Medulla oblongata (tissue), 1 donor: ENCODE results near the gene KLHL3.
"Not testable (repeated sequence)": the region's sequence is repeated elsewhere in the genome, so short reads cannot be mapped to it uniquely, and the experiment has no call there.

ENCODE experiments used
- DNase-seq: peaks from one replicate; pipeline ENCODE4 v3.0.0-alpha.2; 2015; ENCODE audit errors: extremely low spot score

The KLHL3 gene

GRCh38 chr5:137667341-137667740 is 68.5 kb downstream of the KLHL3 start:
- no peak for DNase-seq

DNA sequence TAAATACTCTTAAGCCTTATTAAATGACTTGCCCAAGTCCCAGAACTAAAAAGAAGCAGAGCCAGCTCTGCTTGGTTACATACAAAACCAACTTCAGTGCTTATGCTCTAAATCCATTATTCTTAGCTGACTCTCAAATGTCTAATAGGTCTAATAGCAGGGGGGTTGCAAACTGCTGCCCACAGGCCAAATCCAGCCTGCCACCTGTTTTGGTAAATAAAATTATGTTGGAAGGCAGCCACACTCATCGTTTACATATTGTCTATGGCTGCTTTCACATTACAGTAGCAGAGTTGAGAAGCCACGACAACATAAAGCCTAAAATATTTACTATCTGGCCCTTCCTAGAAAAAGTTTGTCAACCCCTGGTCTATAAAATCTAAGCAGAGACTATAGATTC is 69.0 kb downstream of the KLHL3 start:
- DNase-seq, result no peak

DNA sequence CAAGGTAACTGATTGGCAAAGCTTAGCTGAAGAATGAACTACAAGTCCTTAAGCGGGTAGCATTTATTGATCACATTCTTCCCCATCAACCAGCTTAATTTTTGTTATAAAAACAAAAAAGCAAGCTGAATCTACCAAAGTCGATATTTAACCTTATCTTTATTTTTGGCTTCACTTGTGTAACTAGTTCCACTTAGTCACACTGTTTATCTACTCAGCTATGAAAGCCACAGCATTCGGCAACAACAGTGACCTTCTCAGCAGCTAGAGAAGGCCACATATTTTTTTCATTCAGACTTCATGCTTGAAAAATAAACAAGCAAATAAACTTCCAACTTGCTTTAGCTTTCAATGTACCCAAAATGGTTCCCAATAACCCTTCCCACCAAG is 69.4 kb downstream of the KLHL3 start:
- DNase-seq, result no peak

DNA sequence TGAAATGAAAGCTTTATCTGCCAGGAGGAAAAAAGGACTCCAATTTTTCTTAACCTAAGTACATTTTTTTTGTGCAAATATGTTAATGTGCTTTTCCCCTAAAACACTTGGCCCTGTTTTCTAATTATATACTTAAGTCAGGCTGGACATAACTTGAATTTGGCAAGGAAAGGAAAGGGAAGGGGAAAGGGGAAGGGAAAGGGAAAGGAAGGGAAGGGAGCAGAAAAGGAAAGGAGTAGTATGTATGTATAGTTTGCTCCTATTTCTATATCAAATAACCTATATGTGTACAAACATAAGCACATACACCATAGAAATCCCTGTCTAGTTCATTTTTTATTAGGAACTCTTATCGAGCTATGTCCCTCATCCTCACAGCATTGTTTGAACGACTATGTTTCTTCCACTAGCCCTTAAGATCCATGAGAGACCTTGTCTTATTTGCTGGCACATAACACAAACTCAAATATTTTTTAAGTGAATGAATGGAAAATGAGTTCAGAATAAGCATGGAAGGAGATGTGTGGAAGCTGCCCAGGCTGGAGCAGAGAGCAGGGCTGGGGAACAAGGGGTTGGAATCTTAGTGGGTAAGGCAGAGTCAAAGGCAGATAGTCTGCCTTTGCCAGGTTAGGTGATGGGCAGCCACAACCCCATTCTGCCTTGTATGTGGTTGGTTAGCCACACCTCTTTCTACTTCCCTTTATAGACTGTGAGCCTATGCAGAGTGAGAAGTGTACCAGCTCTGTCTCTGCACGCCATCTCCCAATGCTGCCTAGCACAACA is 70.0 kb downstream of the KLHL3 start:
- no peak for DNase-seq

GRCh38 chr5:137660349-137660817 is 75.5 kb downstream of the KLHL3 start:
- DNase-seq, result peak; percentile 80

- DNase-seq, result no peak
Observed at GRCh38 chr5:137659209-137659608, 76.7 kb downstream of the KLHL3 start.

DNA sequence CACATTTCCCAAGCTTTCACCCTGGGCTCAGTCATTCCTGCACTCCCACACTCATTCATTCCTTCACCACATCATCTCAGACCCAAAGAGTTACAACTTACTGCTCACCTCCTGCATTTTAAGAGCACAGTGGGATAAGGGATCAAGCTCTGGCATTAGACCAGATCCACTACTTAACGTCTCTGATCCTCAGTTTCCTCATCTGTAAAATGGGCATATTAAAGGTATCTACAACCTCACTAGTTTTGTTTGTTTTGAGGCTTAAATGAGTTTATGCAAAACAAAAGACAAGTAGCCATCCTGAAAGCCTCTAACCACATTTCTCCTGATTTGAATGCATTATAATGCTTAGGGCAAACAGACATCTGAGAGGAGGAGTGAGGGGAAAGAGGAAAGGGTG is 77.6 kb downstream of the KLHL3 start:
- no peak for DNase-seq

DNA sequence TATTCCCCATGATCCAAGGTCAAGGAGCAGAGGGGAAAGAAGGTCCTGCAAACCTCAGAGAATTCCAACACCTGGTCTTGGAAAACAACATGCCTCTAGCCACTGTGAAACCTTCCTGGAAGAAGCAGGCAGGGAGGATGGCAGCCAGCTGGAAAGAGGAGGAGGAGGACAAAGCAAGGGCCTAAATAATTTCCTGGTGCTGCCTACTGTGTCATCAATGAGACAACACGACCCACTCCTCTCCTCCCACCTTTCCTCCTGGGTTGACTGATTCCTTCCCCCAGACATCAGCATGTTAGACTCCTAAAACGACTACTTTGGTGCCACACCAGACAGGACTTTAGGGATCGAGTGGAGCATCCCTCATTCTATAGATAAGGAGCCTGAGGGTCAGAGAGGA is 78.8 kb downstream of the KLHL3 start:
- no peak for DNase-seq

- DNase-seq, result no peak
Observed at GRCh38 chr5:137656558-137656957, 79.3 kb downstream of the KLHL3 start.

GRCh38 chr5:137651022-137651421 is 84.9 kb downstream of the KLHL3 start:
- DNase-seq, result no peak

DNA sequence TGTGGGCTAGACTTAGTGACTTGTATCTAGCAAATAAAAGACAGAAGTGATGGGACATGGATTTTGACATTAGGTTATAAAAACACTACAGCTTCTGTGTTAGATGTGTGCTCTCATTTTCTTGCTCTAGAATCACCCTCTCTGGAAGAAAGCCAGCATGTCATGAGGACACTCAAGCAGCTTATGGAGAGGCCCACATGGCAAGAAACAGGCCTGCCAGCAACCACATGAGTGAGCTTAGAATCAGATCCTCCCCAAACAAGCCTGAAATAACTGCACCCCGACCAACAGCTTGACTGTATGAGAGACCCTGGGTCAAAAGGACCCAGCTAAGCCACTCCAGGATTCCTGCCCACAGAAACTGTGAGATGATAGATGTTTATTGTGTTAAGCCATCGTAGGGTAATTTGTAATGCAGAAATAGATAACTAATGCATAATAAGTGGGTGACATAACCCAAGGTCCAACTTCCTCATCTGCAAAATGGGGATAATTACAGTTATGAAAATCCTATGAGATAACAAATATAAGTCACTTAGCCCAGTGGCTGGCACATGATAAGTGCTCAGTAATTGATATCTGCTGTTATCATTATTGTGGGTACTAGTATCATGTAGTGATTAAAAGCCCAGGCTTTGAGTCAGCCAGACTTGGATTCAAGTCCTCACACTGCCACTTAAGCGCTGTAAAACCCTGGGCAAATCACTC is 86.5 kb downstream of the KLHL3 start:
- DNase-seq, result peak; percentile 70

DNA sequence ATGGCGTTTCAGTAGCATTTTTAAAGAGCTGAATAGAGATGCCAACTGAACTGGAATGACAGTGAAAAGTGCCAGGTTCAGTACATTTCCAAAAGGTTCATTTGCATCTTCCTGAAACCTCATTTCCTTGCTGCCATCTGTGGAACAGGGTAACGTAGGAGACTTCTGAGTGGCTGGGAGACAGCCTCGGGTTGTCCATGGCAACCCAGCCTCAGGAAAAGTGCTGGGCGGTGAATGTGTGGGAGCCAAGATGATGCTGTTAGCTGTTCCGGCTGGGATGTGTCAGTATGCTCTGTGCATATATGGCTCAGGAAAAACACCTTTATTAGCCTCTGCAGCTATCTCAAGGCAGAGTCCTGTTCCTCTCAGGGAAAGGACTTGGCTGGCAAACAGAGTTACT is 87.5 kb downstream of the KLHL3 start:
- DNase-seq, result peak; percentile 59

DNA sequence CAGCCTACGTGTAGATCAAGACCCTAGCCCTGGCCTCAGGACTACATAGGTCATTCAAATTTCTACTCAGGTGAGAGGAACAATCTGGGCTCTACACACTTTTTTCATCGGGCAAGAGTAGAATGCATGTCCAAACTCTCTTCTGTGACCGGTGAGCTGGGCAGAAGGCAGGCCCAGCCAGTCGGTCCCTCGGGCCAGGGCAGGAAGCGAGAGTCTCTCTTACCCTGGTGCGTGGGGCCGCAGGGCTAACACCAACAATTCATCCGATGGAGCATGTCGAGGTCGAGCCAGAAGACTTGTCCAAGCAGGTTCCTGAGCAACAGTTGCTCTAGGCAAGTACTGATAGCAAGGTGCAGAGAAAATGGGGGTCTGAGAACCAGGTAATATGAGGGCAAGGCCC is 88.5 kb downstream of the KLHL3 start:
- no peak for DNase-seq

DNA sequence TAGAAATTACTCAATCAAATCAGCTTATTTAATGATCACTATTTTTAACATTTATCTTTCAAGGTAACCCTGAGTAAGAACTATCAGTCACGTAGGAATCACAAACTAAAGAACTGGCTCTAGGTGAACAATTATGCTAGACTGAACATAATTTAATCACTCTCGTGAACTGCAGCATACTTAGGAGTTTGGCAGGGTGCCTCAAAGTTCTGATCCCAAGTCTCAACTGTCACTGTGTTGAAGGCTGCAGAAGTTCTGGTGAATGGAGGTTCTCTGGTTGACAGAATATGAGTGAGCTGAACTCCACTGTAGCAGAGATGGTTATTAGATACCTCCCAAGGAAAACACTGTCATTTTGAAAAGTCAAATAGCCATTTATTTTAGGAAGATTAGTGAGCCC is 89.1 kb downstream of the KLHL3 start:
- DNase-seq, result no peak

DNA sequence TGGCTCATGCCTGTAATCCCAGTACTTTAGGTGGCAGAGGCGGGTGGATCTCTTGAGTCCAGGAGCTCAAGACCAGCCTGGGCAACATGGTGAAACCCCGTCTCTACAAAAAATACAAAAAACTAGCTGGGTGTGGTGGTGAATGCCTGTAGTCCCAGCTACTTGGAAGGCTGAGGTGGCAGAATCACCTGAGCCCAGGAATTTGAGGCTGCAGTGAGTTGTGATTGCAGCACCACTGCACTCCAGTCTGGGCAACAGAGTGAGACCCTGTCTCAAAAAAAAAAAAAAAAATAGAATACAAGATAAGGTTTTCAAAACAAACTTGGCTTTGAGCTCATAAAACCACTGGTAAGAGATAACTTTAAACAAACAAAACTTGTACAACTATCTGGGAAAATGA is 92.8 kb downstream of the KLHL3 start:
- DNase-seq, result not testable (repeated sequence)

- DNase-seq, result no peak
Observed at GRCh38 chr5:137642091-137642490, 93.8 kb downstream of the KLHL3 start.

GRCh38 chr5:137641148-137641547 is 94.7 kb downstream of the KLHL3 start:
- no peak for DNase-seq

DNA sequence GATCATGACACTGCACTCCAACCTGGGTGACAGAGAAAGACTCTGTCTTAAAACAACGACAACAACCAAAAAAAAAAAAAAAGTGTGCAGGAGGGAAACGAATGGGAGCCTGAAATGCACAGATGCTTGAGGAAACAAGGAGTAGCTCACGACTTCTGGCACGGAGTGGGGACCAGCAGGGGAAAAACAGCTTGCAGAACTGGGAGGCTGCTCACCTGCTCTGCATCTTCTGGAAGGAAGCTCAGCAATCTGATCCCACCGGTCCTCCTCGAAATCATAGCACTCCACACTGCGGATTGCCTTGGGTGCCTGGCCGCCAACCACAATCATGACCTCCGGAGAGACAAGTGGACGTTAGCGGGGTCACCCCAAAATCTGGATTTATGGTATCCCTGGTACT is 96.2 kb downstream of the KLHL3 start:
- DNase-seq, result no peak

DNA sequence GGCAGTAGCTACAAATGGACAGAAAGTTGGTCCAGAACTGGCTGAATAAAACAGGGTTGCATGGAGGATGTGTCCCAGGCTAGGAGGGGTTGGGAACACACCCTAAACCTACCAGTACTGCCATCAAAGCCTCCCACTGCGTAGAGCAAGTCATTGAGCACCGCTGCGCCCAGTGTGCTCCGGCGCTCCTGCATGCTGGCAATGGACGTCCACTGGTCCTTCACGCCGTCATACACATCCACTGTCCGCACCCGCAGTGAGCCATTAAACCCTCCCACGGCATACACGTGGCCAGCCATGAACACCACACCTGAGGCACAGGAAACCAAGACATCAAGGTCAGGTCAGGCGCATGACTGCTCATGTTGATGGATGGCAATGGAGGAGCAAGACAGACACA is 97.0 kb downstream of the KLHL3 start:
- DNase-seq, result no peak

- no peak for DNase-seq
Observed at GRCh38 chr5:137636830-137637714, 98.8 kb downstream of the KLHL3 start.

- DNase-seq, result no peak
Observed at GRCh38 chr5:137636099-137636498, 99.8 kb downstream of the KLHL3 start.

GRCh38 chr5:137635521-137635921 is 100.4 kb downstream of the KLHL3 start:
- DNase-seq, result no peak
